HL-60 (cell line): ENCODE data around the gene GPER1.

Experiments
- DNase-seq, 2 experiments: peaks; one replicate each; pipeline ENCODE4 v3.0.0-alpha.2; 2010 to 2020; ENCODE audit warnings: low read depth in 1 of 2, low spot score in 1 of 2
- H3K27ac ChIP-seq: fragments of 250-450 bp; sonication (Bioruptor Pico); replicated peaks from 2 replicates; pipeline ENCODE4 v1.5.1; 2020; ENCODE audit warnings: mild to moderate bottlenecking, moderate library complexity
- H3K27me3 ChIP-seq: fragments of 250-450 bp; sonication (Bioruptor Pico); 2 replicates; pipeline ENCODE4 v1.5.1; 2021; ENCODE audit warnings: mild to moderate bottlenecking, moderate library complexity; ENCODE audit not compliant: insufficient read depth, poor library complexity, severe bottlenecking
- H3K4me3 ChIP-seq: replicated peaks from 2 replicates; pipeline ENCODE4 v1.5.1; 2011; ENCODE audit warnings: mild to moderate bottlenecking, control low read depth, low read length; ENCODE audit not compliant: insufficient read depth
- GABPA ChIP-seq: IDR thresholded peaks from 2 replicates; pipeline ENCODE4 v1.6.1; 2012; ENCODE audit warnings: low read depth
- POLR2AphosphoS5 ChIP-seq: IDR thresholded peaks from 2 replicates; pipeline ENCODE4 v1.6.1; 2012; ENCODE audit warnings: low read depth
- REST ChIP-seq: IDR thresholded peaks from 2 replicates; pipeline ENCODE4 v1.6.1; 2012; ENCODE audit warnings: low read depth; ENCODE audit not compliant: insufficient replicate concordance
- SPI1 ChIP-seq: IDR thresholded peaks from 2 replicates; pipeline ENCODE4 v1.6.1; 2012; ENCODE audit warnings: low read depth, mild to moderate bottlenecking, borderline replicate concordance
- TF ChIP-seq, protein P1 (sequence below): IDR thresholded peaks from one replicate; pipeline ENCODE4 v1.5.1; 2011; ENCODE audit warnings: low read length, control low read depth, inconsistent platforms; ENCODE audit not compliant: insufficient read depth

The GPER1 gene

GRCh38 chr7:1050956-1051690 is 36.8 kb upstream of the GPER1 start:
- no peak for TF ChIP-seq SPI1
- TF ChIP-seq GABPA: no peak
- TF ChIP-seq, protein P1, sequence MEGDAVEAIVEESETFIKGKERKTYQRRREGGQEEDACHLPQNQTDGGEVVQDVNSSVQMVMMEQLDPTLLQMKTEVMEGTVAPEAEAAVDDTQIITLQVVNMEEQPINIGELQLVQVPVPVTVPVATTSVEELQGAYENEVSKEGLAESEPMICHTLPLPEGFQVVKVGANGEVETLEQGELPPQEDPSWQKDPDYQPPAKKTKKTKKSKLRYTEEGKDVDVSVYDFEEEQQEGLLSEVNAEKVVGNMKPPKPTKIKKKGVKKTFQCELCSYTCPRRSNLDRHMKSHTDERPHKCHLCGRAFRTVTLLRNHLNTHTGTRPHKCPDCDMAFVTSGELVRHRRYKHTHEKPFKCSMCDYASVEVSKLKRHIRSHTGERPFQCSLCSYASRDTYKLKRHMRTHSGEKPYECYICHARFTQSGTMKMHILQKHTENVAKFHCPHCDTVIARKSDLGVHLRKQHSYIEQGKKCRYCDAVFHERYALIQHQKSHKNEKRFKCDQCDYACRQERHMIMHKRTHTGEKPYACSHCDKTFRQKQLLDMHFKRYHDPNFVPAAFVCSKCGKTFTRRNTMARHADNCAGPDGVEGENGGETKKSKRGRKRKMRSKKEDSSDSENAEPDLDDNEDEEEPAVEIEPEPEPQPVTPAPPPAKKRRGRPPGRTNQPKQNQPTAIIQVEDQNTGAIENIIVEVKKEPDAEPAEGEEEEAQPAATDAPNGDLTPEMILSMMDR: no peak
- TF ChIP-seq REST: no peak
- TF ChIP-seq POLR2AphosphoS5: no peak
- Histone ChIP-seq H3K4me3 (no peak overlapping the region), H3K27ac (no peak overlapping the region), H3K27me3 (no peaks in the 10 kb centered on the region)
- no peak for DNase-seq

GRCh38 chr7:1052031-1052818 is 35.7 kb upstream of the GPER1 start:
- H3K4me3 ChIP-seq: no peak overlapping the region
- H3K27ac ChIP-seq: no peak overlapping the region
- no peak for DNase-seq
- H3K27me3 ChIP-seq: no peaks in the 10 kb centered on the region
- no peak for TF ChIP-seq GABPA

DNA sequence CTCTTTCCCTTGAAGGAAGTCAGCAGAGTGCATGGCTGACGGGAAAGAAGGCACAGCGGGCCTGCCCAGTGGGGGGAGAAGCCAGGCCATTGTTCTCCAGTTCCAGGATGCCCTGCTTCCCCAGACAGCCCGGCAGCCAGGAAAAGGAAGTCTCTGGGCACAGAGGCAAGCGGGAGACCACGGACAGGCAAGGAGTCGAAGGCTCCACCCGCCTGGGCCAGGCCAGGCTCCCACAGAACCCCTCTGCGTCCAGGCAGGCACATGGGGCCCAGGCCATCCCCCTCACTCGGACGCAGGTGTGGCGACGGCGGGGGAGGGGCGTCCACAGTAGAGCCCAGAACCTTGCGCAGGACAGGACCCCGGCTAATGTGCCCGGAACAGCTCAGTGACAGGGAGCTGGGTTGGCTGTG is 34.9 kb upstream of the GPER1 start:
- H3K27ac ChIP-seq: no peak overlapping the region; the same call in 1 of the 2 replicates
- no peaks in the 10 kb centered on the region for H3K27me3 ChIP-seq
- DNase-seq: peak in 1 of 2 experiments; percentile 20
- H3K4me3 ChIP-seq: no peak overlapping the region
- peak; percentile 53; the same call in 1 of the 2 replicates for TF ChIP-seq SPI1
- TF ChIP-seq, protein P1: no peak

DNA sequence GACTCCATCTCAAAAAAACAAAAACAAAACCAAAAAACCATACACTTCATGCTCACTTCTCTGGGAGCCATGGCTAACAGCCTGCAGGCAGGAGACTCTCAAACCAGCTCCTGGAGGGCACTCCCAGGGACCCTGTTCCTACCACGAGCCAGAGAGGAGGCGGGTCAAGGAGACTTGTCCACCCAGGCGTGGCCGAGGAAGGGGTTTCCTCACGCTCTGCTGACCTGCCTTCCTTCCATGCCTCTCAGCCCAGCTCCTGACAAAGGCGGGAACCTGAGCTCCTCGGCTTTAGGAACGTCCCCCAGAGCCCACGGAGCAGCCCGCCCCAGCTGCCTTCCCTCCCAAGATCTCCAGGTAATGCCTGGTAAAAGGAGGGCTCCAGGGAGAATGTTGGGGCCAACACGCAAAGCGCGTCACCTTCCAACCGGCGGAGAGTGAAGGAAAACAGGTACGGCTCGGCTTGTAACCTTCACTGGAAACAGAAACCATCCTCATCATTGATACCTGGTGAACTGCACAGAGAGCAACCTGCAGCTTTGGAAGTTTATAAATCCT is 34.0 kb upstream of the GPER1 start:
- DNase-seq: no peak
- Histone ChIP-seq H3K4me3 (no peak overlapping the region), H3K27ac (no peak overlapping the region), H3K27me3 (no peaks in the 10 kb centered on the region)
- no peak for TF ChIP-seq REST
- TF ChIP-seq, protein P1: no peak
- TF ChIP-seq SPI1: no peak
- no peak for TF ChIP-seq GABPA
- no peak for TF ChIP-seq POLR2AphosphoS5
